M059J (cell line): Measurements from ENCODE around the gene EXOC1L. TPM values are rescaled to one million over a fixed set of nuclear protein-coding genes. Genes with fewer than 3 reads are reported as not detected.
A peak's percentile ranks its signal among the peaks of the same experiment; 100 is the strongest.
"Not testable (repeated sequence)": the region's sequence is repeated elsewhere in the genome, so short reads cannot be mapped to it uniquely, and the experiment has no call there.

ENCODE experiments used
- DNase-seq: peaks from one replicate; pipeline ENCODE4 v3.0.0-alpha.2; 2012; ENCODE audit warnings: low read depth
- total RNA-seq: library from RNA; depleted of rRNA; stranded (reverse); fragments of >200 nt; shearing (Covaris generic); gene quantifications from 2 replicates; pipeline ENCODE4 v1.2.3, GENCODE V29; 2014

EXOC1L gene
- total RNA-seq, 1 experiment from 2014 or later = not detected

GRCh38 chr4:55838356-55838755 is 18.8 kb downstream of the EXOC1L start:
- DNase-seq = peak; percentile 47

- DNase-seq = no peak
Observed at GRCh38 chr4:55838952-55839351, 19.4 kb downstream of the EXOC1L start.

GRCh38 chr4:55840956-55841355 is 21.4 kb downstream of the EXOC1L start:
- DNase-seq = no peak

- DNase-seq = not testable (repeated sequence)
Observed at GRCh38 chr4:55841373-55842239, 22.0 kb downstream of the EXOC1L start.

- not testable (repeated sequence) for DNase-seq
Observed at GRCh38 chr4:55842312-55842711, 22.7 kb downstream of the EXOC1L start.

- no peak for DNase-seq
Observed at GRCh38 chr4:55849724-55850123, 30.1 kb downstream of the EXOC1L start.

- DNase-seq = no peak
Observed at GRCh38 chr4:55851885-55852284, 32.3 kb downstream of the EXOC1L start.

GRCh38 chr4:55853484-55854046 is 34.0 kb downstream of the EXOC1L start, which contains the start of gene EXOC1:
Gene EXOC1 (plus strand): TSS chr4:55853648. CDS start chr4:55858324, 4,676 bp downstream.
- peak; percentile 94 for DNase-seq

- no peak for DNase-seq
Observed at GRCh38 chr4:55854129-55854528, 34.5 kb downstream of the EXOC1L start.

- no peak for DNase-seq
Observed at GRCh38 chr4:55857586-55857985, 38.0 kb downstream of the EXOC1L start.

- DNase-seq = no peak
Observed at GRCh38 chr4:55859711-55860110, 40.1 kb downstream of the EXOC1L start.

GRCh38 chr4:55864577-55865223 is 45.1 kb downstream of the EXOC1L start:
- no peak for DNase-seq

GRCh38 chr4:55865228-55865806 is 45.7 kb downstream of the EXOC1L start:
- DNase-seq = peak; percentile 49

GRCh38 chr4:55866290-55866907 is 46.8 kb downstream of the EXOC1L start:
- peak; percentile 89 for DNase-seq

- peak; percentile 56 for DNase-seq
Observed at GRCh38 chr4:55866973-55867574, 47.5 kb downstream of the EXOC1L start.

GRCh38 chr4:55868581-55869090 is 49.0 kb downstream of the EXOC1L start:
- DNase-seq = no peak

- no peak for DNase-seq
Observed at GRCh38 chr4:55871299-55871800, 51.8 kb downstream of the EXOC1L start.

- no peak for DNase-seq
Observed at GRCh38 chr4:55874831-55875230, 55.2 kb downstream of the EXOC1L start.

- DNase-seq = no peak
Observed at GRCh38 chr4:55876387-55876786, 56.8 kb downstream of the EXOC1L start.

GRCh38 chr4:55879224-55879623 is 59.6 kb downstream of the EXOC1L start:
- DNase-seq = no peak
